GM19395 (cell line): Measurements from ENCODE around the gene FRAT1.

ENCODE experiments used
- ATAC-seq: cut with Tn5 transposase; IDR thresholded peaks from one replicate; pipeline ENCODE4 v1.9.1; 2021; ENCODE audit warnings: mild to moderate bottlenecking, moderate library complexity; ENCODE audit not compliant: unreplicated experiment

The FRAT1 gene

DNA sequence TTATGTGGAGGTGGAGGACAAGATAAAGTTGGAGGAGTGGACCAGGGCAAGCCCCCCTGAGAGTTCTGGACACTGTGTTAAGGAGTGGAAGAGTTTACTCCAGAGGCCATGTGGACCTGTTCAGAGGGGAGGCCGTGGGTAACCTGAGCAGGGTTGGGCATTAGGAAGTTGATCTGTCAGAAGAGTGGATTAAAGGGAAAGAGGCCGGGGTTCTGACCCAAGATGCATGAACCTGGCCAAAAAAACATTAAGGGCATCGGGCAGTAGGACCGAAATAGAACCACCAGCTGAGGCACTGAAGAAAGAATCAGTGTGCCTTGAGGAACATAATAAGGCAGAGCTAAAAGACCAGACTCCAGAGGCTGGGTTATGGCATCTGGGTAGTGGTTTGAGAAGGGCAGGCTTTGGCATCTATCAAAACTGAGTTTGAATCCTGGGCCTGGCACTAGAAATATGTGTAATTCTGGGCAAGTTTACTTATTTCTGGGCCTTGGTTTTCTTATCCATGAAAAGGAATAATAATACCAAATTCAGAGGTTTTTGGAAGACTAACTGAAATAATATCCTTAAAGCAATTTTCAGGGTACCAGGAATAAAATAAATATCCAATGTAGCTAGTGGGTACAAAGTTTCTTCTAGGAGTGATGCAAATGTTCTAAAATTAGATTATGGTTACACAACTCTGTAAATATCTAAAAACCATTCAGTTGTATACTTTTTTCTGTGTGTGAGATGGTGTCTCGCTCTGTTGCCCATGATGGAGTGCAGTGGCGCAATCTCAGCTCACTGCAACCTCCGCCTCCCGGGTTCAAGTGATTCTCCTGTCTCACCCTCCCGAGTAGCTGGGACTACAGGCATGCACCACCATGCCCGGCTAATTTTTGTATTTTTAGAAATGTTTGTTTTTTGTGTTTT, 10.9 kb upstream of the FRAT1 start:
- no peak for ATAC-seq

- no peak for ATAC-seq
Measured at GRCh38 chr10:97311111-97311626, 7.9 kb upstream of the FRAT1 start.

DNA sequence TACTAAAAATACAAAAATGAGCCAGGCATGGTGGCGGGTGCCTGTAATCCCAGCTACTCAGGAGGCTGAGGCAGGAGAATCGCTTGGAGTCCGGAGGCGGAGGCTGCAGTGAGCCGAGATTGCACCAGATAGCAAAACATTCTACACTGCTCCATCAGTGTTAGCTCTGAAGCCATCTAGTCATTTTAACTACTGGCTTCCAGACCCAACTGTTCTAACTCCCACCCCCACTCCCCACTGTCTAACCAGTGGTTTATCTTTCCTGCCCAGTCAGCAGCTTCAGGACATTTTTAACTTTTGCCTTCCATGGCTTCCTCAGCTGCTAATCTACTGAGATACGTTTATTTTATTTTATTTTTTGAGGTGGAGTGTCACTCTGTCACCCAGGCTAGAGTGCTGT, 6.2 kb upstream of the FRAT1 start:
- ATAC-seq = no peak

DNA sequence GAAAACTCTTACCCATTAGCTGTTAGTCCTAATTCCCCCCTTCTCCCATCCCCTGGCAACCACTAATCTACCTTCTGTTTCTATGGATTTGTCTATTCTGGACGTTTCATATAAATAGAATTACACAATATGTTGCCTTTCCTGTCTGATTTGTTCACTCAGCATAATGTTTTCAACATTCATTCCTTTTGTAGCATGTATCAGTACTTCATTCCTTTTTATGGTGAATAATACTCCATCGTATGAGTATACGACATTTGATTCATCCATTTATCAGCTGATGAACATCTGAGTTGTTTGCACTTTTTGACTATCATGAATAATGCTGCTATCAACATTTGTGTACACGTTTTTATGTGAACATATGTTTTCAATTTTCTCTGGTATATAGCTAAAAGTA, 4.4 kb upstream of the FRAT1 start:
- ATAC-seq = no peak

GRCh38 chr10:97319671-97320479, 804 bp downstream of the FRAT1 start:
- peak; percentile 18 for ATAC-seq

GRCh38 chr10:97320480-97321031, 1.5 kb downstream of the FRAT1 start:
- no peak for ATAC-seq

DNA sequence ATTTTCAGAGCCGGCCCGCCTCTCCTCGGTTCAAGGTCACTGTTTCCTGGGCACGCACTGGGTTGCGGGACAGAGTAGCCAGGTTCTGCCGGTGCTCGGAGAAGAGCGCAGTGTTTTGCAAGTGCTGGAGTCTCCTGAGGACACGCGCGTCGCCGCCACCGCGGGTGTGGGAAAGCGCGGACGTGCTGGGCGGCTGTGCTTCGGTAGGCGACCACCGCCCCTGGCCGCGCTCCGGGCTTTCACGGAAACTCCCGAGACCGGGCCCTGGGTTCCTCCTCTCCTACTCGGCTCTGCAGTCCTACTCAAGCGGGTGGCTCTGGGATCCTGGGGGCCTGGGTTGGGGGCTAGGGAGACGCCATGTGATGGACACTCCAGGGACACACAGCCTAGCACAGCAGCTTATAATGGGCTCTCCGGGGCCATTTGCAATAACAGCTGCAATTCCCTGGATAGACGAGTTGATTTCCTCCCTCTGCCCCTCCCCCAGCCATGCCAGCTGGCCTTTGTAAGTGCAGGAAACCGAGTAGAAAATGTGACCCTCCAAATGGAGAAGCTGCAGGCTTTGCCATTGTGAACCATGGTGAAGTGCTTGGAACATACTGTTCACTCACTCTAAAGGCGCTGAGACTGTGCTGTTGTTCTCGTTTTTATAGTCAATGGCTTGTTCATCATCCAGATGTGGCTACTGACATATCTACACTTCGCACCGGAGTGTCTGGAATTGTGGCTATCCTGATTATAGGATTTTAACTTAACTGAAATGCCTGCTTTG, 2.1 kb downstream of the FRAT1 start:
- ATAC-seq = no peak

DNA sequence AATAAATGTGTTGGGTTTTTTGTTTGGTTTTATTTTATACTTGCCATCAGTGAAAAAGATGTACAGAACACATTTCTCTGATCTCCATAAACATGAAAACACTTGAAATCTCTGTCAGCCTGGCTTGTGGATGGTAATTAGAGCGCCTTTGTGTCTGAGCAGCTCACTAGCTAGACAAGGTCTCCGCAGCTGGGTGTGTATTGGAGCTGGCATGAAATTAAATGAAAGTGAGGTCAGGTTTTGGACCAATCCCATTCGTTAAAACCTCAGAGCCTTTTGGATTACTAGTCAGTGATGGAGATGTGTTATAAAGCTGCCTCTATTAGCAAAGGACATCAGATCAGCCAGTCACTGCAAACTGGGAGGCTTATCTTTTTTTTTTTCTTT, 2.7 kb downstream of the FRAT1 start:
- ATAC-seq = no peak

- no peak for ATAC-seq
Measured at GRCh38 chr10:97323501-97323900, 4.4 kb downstream of the FRAT1 start.

DNA sequence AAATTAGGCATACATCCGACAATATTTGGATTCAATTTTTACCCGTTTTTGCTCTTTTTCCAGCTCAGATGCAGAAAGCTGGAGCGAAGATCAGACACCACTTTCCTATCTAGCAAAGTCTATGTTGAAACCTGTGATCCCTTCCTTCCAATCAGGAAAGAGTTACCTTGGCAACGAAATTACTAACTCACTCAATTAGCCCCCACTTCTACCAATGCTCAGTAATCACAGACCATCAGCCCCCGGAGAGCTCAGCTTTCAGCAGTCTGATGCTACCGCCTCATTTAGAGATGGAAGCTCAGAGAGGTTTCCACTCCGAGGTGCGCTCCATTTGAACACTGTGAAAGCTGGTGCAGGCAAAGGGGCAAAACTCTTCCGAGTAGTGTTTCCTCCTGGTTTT, 6.7 kb downstream of the FRAT1 start:
- no peak for ATAC-seq

DNA sequence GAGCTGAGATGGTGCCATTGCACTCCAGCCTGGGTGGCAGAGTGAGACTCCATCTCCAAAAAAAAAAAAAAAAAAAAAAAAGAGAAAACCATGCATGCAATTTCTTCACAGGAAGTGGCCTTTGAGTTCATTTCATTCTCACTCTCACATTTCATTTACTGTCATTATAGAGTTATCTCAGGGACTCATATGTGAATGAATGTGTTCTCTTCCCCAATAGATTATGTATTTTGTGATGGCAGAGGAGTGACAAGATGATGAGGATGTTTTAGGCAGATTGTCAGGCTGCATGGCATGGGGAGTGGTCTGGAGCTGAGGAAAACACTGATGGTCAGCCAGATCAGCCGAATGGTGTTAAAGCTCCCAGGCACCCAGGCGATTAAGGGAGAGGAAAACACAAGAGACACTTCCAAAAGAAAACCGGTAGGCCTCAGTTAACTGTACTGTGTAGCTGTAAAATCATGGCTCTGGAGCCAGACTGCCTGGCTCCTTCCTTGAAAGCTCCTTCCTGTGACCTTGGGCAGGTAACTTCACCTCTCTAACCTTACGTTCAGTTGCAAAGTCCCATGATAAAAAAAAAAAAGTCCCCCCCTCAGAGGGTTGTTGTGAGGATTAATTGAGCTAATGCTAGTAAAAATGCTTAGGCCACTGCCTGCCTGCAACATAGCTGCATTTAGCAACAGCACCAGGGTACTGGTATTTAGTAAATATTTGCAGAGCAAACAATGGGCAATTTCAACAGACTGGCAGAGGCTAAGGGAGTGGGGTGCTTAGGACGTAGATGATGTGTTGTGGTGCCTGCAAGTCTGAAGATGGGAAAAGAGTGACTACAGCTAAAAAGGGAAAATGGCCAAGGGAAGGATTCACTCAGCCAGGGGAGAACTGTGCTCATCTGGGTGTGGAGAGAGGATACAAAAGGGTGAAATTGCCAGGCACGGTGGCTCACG, 8.6 kb downstream of the FRAT1 start:
- no peak for ATAC-seq

DNA sequence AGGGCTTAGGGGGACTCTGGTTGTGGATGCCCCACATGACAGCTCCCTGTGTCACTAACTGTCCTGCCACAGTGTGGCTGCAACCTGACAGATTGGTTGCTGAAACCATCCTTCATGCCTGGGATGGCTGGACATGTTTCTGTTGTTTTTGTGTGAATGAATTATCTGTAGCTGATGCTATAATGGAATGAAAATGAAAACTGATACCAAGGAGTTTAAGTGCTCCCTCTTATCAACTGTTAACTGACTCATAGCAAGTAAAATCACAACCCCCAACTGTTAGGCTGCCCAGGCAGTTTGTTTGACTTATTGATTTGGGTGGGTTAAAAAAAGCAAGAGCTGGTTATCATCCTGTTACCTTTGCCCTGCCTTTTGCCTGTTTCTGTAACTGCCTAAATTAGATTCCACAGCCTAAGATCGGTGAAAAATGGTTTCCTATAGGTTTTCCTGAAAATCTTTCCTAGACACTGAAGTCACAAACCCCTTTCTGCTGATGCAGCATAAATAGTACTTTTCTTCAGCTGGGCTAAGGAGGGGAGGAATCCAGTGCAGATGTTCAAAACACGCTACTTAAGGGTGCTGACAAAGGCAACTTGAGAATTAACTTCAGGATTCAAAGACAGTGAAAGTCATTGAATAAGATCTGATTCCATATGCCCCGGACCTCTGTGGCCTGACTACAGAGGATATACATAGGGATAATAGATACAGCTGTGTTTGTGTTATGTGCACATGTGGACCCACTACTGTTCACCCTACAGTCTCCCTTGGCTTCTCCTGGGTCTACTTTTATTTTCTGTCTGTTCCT, 9.8 kb downstream of the FRAT1 start:
- ATAC-seq = no peak

GRCh38 chr10:97329766-97330165, 10.7 kb downstream of the FRAT1 start:
- ATAC-seq = no peak

GRCh38 chr10:97331153-97331703, 12.2 kb downstream of the FRAT1 start:
- no peak for ATAC-seq

GRCh38 chr10:97332591-97333350, 13.7 kb downstream of the FRAT1 start:
- ATAC-seq = no peak

- no peak for ATAC-seq
Measured at GRCh38 chr10:97333351-97333600, 14.2 kb downstream of the FRAT1 start.

DNA sequence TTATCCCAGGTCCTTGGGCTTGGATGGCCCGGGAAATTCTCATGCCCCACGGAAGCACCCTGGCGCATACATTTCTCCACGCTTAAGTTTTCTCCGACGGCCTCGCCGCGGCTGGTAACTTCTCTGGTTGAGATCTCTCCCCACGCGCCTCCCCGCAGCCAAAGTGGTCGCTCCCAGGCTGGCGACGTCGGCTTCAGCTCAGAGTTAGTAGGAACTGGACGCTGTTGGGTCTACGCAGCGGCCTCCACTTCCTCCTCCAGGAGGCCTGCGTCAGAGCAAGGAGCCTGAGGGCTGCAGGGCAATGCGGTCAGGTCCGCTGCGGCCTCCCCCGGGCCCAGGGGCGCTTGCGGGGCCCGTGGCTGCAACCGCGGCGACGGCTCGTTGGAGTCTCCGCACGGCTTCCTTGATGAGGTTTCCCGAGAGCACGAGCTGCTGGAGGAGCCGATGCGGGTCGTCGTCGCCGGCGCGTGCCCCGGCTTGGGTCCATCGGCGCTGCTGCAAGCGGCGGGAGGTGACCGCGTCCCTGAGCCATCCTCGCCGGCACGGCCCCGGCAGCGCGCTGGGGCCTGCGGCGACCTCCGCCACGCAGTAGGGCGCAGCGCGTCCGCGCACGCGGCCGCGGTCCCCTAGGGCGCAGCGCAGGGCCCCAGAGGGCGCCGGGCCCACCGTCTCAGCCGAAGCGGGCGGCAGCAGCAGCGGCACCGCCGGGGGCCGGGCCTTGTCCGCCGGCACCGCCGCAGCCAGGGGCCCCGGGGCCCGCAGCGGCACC, 14.7 kb downstream of the FRAT1 start:
- ATAC-seq = peak; percentile 23
